Transverse colon (tissue), 4 donors: ENCODE measurements around the gene NCOA3. TPM values are rescaled to one million over a fixed set of nuclear protein-coding genes. Genes with fewer than 3 reads are reported as not detected.
"Not testable (repeated sequence)": the region's sequence is repeated elsewhere in the genome, so short reads cannot be mapped to it uniquely, and the experiment has no call there.

ENCODE experiments used
- DNase-seq: peaks from one replicate; pipeline ENCODE4 v3.0.0-alpha.2; 2019
- H3K27ac ChIP-seq, 4 donors: fragments of 200-600 bp; sonication (generic); 2 replicates each; pipeline ENCODE4 v1.5.1; 2016 to 2018; ENCODE audit warnings: inconsistent platforms in 4 of 4
- H3K27me3 ChIP-seq: fragments of 200-600 bp; sonication (generic); 2 replicates; pipeline ENCODE4 v1.5.1; 2017; ENCODE audit warnings: inconsistent platforms
- H3K36me3 ChIP-seq, 4 donors: fragments of 200-600 bp; sonication (generic); 2 replicates each; pipeline ENCODE4 v1.5.1; 2017 to 2019; ENCODE audit warnings: inconsistent platforms in 4 of 4
- H3K4me1 ChIP-seq, 4 donors: fragments of 200-600 bp; sonication (generic); 2 replicates each; pipeline ENCODE4 v1.5.1; 2017 to 2020; ENCODE audit warnings: inconsistent platforms in 4 of 4
- H3K4me3 ChIP-seq, 4 donors: fragments of 200-600 bp; sonication (generic); 1 replicate in 1 of 4; 2 replicates in 3 of 4; pipeline versions ENCODE4 v1.5.1 to v1.6.1; 2017 to 2019; ENCODE audit warnings: inconsistent platforms in 4 of 4
- H3K9me3 ChIP-seq, 2 donors: fragments of 200-600 bp; sonication (generic); 2 replicates each; pipeline ENCODE4 v1.5.1; 2017 to 2019; ENCODE audit warnings: inconsistent platforms in 2 of 2
- CTCF ChIP-seq, 5 experiments: fragments of 200-600 bp in 3 of 5; fragments of 450-650 bp in 2 of 5; sonication (generic) in 3 of 5; IDR thresholded peaks; 1 replicate in 2 of 5; 2 replicates in 3 of 5; pipeline ENCODE4 v1.5.1; 2016 to 2017; ENCODE audit warnings: antibody characterized with exemption in 5 of 5, inconsistent platforms in 3 of 5, mild to moderate bottlenecking in 2 of 5, moderate library complexity in 1 of 5
- EP300 ChIP-seq: sonication (generic); formaldehyde crosslinking; IDR thresholded peaks from one replicate; pipeline ENCODE4 v1.6.1; 2017; ENCODE audit warnings: antibody characterized with exemption, low read depth
- POLR2A ChIP-seq: fragments of 450-650 bp; IDR thresholded peaks from one replicate; pipeline ENCODE4 v1.6.1; 2016; ENCODE audit warnings: antibody characterized with exemption, mild to moderate bottlenecking, moderate library complexity
- POLR2AphosphoS5 ChIP-seq, 3 donors: sonication (generic); formaldehyde crosslinking; IDR thresholded peaks; one replicate each; pipeline ENCODE4 v1.6.1; 2016; ENCODE audit warnings: antibody characterized with exemption in 3 of 3
- WGBS, 2 donors: methylation state at CpG; one replicate each; pipeline ENCODE4 v1.1.5; 2018; ENCODE audit warnings: low coverage in 1 of 2; 5-methylcytosine and 5-hydroxymethylcytosine counted together
- in situ Hi-C, 4 donors: fragments of 200-750 bp; cut with MboI; loops; one replicate each; pipeline versions ENCODE4 v1.15.0 to v1.15.1; 2017; ENCODE audit warnings: low sequenced_read_pairs in 3 of 4, low pct_ligation_motif_present in 1 of 4, low pct_unique_long_range_greater_than_20kb in 1 of 4
- intact Hi-C: fragments of 100-400 bp; cut with DNase I; formaldehyde crosslinking; loops from one replicate; pipeline ENCODE4 v1.15.1; 2023; ENCODE audit warnings: low total_unique reads
- total RNA-seq, 4 donors: library from RNA; depleted of rRNA; stranded (reverse); fragments of >200 nt; gene quantifications; one replicate each; pipeline ENCODE4 v1.1.0, GENCODE V29; 2016

The NCOA3 gene
- total RNA-seq, 4 donors from 2014 or later, result 9.2 to 39.1 (median 22.3) TPM

GRCh38 chr20:47459344-47460073 is 42.2 kb upstream of the NCOA3 start:
- Histone ChIP-seq H3K4me1 (peaks cover 0 to 2% (median under 1%) of the 10 kb centered on the region in 4 donors), H3K9me3 (no peaks in the 10 kb centered on the region), H3K4me3 (no peak overlapping the region), H3K27me3 (no peaks in the 10 kb centered on the region), H3K36me3 (no peaks in the 10 kb centered on the region), H3K27ac (no peak overlapping the region)
- intact Hi-C loops, result no loop called here
- TF ChIP-seq POLR2A (no peak), EP300 (no peak), CTCF (IDR thresholded peaks at IDR 0.05) (no peak), POLR2AphosphoS5 (IDR thresholded peaks at IDR 0.05) (no peak)
- 82 to 87% methylated on average over 4 to 9 of the region's 9 CpGs for WGBS, 2 donors
- DNase-seq, result no peak
- in situ Hi-C loops, result no loop called here

GRCh38 chr20:47460761-47461112 is 41.0 kb upstream of the NCOA3 start:
- intact Hi-C loops, H3K4me3 ChIP-seq, in situ Hi-C loops, H3K36me3 ChIP-seq, H3K9me3 ChIP-seq, H3K4me1 ChIP-seq, H3K27ac ChIP-seq, DNase-seq, H3K27me3 ChIP-seq: not testable (repeated sequence)
- WGBS, 2 donors, result 94 to 100% methylated on average over 3 to 6 of the region's 6 CpGs

GRCh38 chr20:47461120-47461685 is 40.5 kb upstream of the NCOA3 start:
- peaks cover 0 to 7% (median 3%) of the 10 kb centered on the region in 4 donors for H3K4me1 ChIP-seq
- in situ Hi-C loops, result no loop called here
- no peak for DNase-seq
- no peak overlapping the region for H3K27ac ChIP-seq
- intact Hi-C loops, result no loop called here
- H3K9me3 ChIP-seq, result no peaks in the 10 kb centered on the region
- H3K36me3 ChIP-seq, result no peaks in the 10 kb centered on the region
- no peak overlapping the region for H3K4me3 ChIP-seq
- TF ChIP-seq POLR2AphosphoS5 (IDR thresholded peaks at IDR 0.05) (no peak), CTCF (IDR thresholded peaks at IDR 0.05) (no peak), EP300 (no peak), POLR2A (no peak)
- WGBS, 2 donors, result 80 to 84% methylated on average over 1 to 5 of the region's 5 CpGs
- no peaks in the 10 kb centered on the region for H3K27me3 ChIP-seq

- intact Hi-C loops, H3K36me3 ChIP-seq, H3K4me1 ChIP-seq, H3K4me3 ChIP-seq, H3K9me3 ChIP-seq, DNase-seq, in situ Hi-C loops, H3K27me3 ChIP-seq, H3K27ac ChIP-seq: not testable (repeated sequence)
- 95 to 100% methylated on average over 2 to 5 of the region's 5 CpGs for WGBS, 2 donors
These were observed 39.8 kb upstream of the NCOA3 start for GRCh38 chr20:47461906-47462305.

GRCh38 chr20:47464380-47465101 is 37.1 kb upstream of the NCOA3 start:
- Histone ChIP-seq H3K27me3 (no peaks in the 10 kb centered on the region), H3K4me3 (no peak overlapping the region), H3K9me3 (no peaks in the 10 kb centered on the region), H3K4me1 (peaks cover 0 to 7% (median 5%) of the 10 kb centered on the region in 4 donors), H3K36me3 (no peaks in the 10 kb centered on the region), H3K27ac (peak overlapping the region in 3 of 4 donors; percentile 23 to 41 (median 39))
- TF ChIP-seq EP300, result no peak
- TF ChIP-seq POLR2AphosphoS5 (IDR thresholded peaks at IDR 0.05), result peak in 2 of 3 donors; percentile 46 to 72
- no peak for TF ChIP-seq POLR2A
- TF ChIP-seq CTCF (IDR thresholded peaks at IDR 0.05), result peak; percentile 26 to 57 (median 36)
- intact Hi-C loops, result no loop called here
- WGBS, 2 donors, result 44 to 51% methylated on average over 7 to 11 of the region's 11 CpGs
- in situ Hi-C loops, result no loop called here
- DNase-seq, result peak; percentile 50
